Activated T-helper 2 cell treated with anti-CD3 and anti-CD28 coated beads, Interferon-gamma antibody, Interleukin-2, Interleukin-4, amounts not matched to agents 10 μg/mL and 5 μg/mL and 100 μg/mL, durations not matched to agents 14 hours and 24 hours and 36 hours (primary cell): ENCODE results near the gene SEMA3C. TPM values are rescaled to one million over a fixed set of nuclear protein-coding genes. Genes with fewer than 3 reads are reported as not detected.

Experiments
- DNase-seq: peaks from one replicate; pipeline ENCODE4 v3.0.0; 2021; ENCODE audit warnings: low spot score
- H3K27ac Mint-ChIP-seq: one replicate; pipeline ENCODE4 v1.8.0; 2021; ENCODE audit warnings: mixed read lengths
- H3K27me3 Mint-ChIP-seq: one replicate; pipeline ENCODE4 v1.8.0; 2021; ENCODE audit warnings: low read depth, mixed read lengths
- H3K36me3 Mint-ChIP-seq: one replicate; pipeline ENCODE4 v1.8.0; 2021; ENCODE audit warnings: low read depth, mixed read lengths
- H3K4me1 Mint-ChIP-seq: one replicate; pipeline ENCODE4 v1.8.0; 2021; ENCODE audit warnings: low read depth, mixed read lengths
- H3K4me3 Mint-ChIP-seq: one replicate; pipeline ENCODE4 v1.8.0; 2021; ENCODE audit warnings: low read depth, mild to moderate bottlenecking, moderate library complexity, mixed read lengths
- H3K9me3 Mint-ChIP-seq: one replicate; pipeline ENCODE4 v1.8.0; 2021; ENCODE audit warnings: mixed read lengths
- intact Hi-C: fragments of 100-400 bp; cut with micrococcal nuclease; formaldehyde crosslinking; loops from one replicate; pipeline ENCODE4 v1.15.1; 2023
- total RNA-seq: library from RNA; stranded (reverse); gene quantifications from 2 replicates; pipeline ENCODE4 v1.2.3, GENCODE V29; 2022

Gene SEMA3C
- total RNA-seq, result 0.16 TPM in 1 of 2 replicates, not detected in the other

DNA sequence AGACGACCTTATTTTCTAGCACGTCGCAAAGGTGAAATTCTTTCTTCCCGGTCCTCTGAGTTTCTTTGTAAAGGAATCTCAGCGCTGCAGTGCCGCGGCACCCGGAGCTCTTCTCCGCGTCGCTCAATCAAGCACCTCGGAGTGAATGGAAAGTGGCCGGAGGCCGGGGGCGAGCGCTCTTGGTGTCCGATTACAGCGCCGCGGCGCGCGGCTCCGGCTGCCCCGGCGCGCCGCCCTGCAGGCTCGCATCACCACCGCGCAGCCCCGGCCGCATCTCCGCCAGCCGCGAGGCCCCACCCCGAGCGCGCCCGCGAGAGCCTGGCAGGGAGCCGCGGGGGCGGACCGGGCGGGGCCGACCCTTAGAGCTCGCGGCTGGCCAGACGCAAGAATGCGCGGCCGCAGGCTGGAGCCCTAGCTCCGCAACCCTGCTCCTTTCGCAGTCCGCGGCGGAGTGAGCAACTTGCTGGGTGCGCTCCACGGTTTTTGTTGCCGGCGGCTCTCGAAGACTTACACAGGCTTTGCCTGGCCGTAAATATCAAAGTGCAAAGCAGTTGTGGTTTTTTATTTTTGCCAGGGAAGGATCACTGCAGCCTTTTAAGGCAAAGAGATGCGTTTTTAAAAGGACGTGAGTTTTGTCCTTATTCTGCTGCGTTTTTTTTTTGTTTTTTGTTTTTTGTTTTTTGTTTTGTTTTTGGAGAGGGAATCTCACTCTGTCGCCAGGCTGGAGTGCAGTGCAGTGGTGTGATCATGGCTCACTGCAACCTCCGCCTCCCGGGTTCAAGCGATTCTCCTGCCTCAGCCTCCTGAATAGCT lies at the start of gene SEMA3C:
Gene SEMA3C (minus strand): TSS at position 143 of the 813 bp plus-strand sequence. CDS start 2,270 bp downstream, outside the sequence.
- no peaks in the 10 kb centered on the region for H3K36me3 Mint-ChIP-seq
- no peak within 1 kb of the TSS for H3K27ac Mint-ChIP-seq
- peak within 1 kb of the TSS; percentile 30 for H3K4me3 Mint-ChIP-seq
- no peaks in the 10 kb centered on the region for H3K9me3 Mint-ChIP-seq
- H3K27me3 Mint-ChIP-seq, result peaks cover 43% of the 10 kb centered on the region
- intact Hi-C loops, result no loop called here
- no peak for DNase-seq
- H3K4me1 Mint-ChIP-seq, result peaks cover 11% of the 10 kb centered on the region

DNA sequence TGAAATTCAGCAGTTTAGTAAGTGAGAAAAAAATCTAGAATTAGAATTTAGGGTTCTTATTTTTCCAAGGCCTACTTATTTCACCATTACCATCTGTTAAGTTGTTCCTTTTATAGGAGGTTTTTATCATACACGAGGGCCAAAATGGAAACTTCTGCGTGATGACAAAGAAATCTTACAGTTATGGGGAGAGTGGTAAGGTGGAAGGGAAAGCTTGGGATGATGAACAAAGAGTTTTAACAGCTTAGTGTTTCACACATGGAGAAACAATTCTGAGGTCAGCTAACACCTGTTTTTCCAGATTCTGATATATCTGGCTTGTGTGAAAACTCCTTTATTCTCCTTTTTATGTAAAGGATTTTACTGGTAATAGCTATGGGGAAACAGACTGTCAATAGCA lies 49.8 kb upstream of the SEMA3C start:
- no peak overlapping the region for H3K4me3 Mint-ChIP-seq
- intact Hi-C loops, result no loop called here
- no peaks in the 10 kb centered on the region for H3K4me1 Mint-ChIP-seq
- no peak for DNase-seq
- H3K27me3 Mint-ChIP-seq, result no peaks in the 10 kb centered on the region
- H3K9me3 Mint-ChIP-seq, result no peaks in the 10 kb centered on the region
- no peak overlapping the region for H3K27ac Mint-ChIP-seq
- no peaks in the 10 kb centered on the region for H3K36me3 Mint-ChIP-seq

DNA sequence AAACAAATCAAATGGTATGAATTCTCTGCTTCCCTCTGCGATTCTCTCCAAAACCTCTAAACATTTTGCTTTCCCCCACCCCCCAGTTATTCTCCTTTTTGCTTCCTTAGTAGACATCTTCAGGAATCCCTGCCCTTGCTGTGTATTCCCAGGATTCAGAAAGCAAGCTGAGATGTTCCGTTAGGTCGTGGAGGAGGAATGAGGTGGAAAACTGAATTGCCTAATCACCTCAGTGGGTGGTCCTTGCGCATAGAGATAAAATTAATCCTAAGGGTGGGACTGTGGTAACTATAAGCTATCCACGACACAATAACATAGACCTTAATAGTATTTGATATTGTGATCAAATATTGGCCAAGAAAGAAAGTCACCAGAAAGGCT lies 49.1 kb upstream of the SEMA3C start:
- H3K4me1 Mint-ChIP-seq, result no peaks in the 10 kb centered on the region
- H3K36me3 Mint-ChIP-seq, result no peaks in the 10 kb centered on the region
- no peak overlapping the region for H3K27ac Mint-ChIP-seq
- no peaks in the 10 kb centered on the region for H3K27me3 Mint-ChIP-seq
- DNase-seq, result no peak
- no peaks in the 10 kb centered on the region for H3K9me3 Mint-ChIP-seq
- intact Hi-C loops, result no loop called here
- no peak overlapping the region for H3K4me3 Mint-ChIP-seq

DNA sequence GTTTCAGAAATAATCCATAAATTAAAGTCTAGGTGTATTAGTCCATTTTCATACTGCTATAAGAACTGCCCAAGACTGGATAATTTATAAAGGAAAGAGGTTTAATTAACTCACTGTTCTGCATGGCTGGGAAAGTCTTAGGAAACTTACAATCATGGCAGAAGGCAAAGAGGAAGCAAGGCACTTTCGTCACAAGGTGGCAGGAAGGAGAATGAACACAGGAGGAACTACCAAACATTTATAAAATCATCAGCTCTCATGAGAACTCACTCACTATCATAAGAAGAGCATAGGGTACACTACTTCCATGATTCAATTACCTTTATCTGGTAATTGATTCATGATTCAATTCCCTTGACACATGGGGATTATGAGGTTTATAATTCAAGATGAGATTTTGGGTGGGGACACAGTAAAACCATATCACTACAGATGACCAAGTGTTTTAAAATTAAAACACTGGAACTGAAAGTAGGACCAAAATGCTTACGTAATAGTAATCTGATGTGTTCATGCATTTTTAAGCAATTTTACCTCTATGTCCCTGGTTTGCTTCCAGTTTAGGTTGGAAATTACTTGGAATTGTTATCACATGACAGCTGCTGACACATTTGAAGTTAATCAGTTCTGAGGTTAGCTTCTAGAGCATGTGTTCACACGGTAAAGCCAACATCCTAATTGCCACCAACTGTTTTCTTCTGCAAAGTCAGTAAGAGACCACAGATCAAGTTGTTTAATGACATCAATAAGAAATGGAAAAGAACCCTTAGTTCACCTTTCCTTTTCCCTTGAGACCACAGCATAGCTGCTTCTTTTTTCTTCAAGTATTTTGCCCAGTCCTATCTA lies 48.4 kb upstream of the SEMA3C start:
- no peaks in the 10 kb centered on the region for H3K36me3 Mint-ChIP-seq
- no peaks in the 10 kb centered on the region for H3K9me3 Mint-ChIP-seq
- no peaks in the 10 kb centered on the region for H3K27me3 Mint-ChIP-seq
- intact Hi-C loops, result no loop called here
- H3K4me3 Mint-ChIP-seq, result no peak overlapping the region
- no peaks in the 10 kb centered on the region for H3K4me1 Mint-ChIP-seq
- no peak for DNase-seq
- H3K27ac Mint-ChIP-seq, result no peak overlapping the region

DNA sequence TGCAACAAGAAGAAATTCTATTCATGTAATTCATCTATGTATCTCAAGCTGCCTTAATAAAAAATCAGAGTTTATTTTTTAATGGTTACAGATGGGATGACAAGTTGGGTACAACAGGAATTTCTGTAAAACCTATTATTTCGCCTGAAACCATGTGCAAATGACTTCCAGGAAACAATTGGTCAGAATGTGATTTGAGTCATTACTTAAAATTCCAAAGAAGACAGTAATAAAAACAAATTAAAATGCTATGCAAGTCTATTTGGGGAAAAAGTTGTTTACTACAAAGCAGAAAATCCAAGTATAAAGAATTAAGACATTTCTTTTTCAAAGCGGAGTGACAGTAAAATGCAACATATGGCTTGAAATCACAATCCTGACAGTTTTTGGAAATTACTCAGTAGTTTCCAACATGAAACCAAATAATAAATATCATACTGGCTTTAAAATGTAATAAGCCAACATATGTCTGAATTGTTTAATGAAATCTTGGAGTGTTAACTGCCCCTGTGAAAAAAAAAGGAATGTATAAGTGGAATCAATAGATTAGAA lies 41.5 kb upstream of the SEMA3C start:
- Mint-ChIP-seq H3K27ac (no peak overlapping the region), H3K4me3 (no peak overlapping the region), H3K27me3 (no peaks in the 10 kb centered on the region), H3K9me3 (peaks cover 4% of the 10 kb centered on the region), H3K36me3 (no peaks in the 10 kb centered on the region), H3K4me1 (no peaks in the 10 kb centered on the region)
- no peak for DNase-seq
- intact Hi-C loops, result no loop called here

DNA sequence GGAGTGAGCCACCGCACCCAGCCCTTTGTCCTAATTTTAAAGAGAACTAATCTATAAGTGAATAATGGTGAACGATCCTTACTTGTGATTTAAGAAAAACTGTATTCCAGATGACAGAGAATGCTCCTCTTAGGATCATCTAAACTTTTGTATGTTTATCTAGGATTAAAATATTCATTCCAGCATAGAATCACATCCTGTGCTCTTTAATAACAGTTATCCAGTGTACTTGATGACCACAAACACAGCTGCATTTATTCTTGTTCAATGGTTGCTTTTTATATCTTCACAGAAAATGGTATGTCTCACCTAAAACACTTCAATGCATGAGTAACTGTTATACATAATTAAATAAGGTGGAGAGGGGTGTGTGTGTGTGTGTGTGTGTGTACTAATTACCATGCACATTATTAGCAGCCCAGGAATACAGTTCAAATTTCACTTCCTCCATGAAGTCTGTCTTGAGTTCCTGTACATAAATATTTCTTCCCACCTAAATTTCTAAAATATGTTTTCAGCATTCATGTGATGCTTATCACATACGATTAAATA lies 38.5 kb upstream of the SEMA3C start:
- Mint-ChIP-seq H3K4me3 (no peak overlapping the region), H3K27me3 (no peaks in the 10 kb centered on the region), H3K9me3 (peaks cover 4% of the 10 kb centered on the region), H3K27ac (no peak overlapping the region), H3K36me3 (no peaks in the 10 kb centered on the region), H3K4me1 (no peaks in the 10 kb centered on the region)
- no peak for DNase-seq
- intact Hi-C loops, result no loop called here

DNA sequence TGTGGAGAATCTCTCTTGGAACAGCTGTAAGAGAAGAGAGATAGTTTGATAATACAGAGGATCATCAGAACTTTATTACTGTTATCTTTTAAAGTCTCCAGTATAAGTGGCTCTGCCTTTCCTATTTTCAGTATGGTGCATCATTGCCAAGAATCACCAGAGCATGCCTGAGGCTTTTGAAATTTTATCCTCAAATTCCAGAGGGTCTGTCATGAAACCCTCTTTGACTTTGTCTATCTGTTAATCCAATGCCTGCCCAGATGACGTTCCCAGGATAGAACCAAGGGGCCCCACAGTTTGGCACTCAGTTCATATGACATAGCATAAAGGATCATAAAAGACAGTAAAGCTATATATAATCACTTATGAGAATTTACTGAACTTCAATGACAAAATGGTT lies 35.3 kb upstream of the SEMA3C start:
- H3K27me3 Mint-ChIP-seq, result no peaks in the 10 kb centered on the region
- no peaks in the 10 kb centered on the region for H3K36me3 Mint-ChIP-seq
- no peak overlapping the region for H3K4me3 Mint-ChIP-seq
- intact Hi-C loops, result no loop called here
- H3K27ac Mint-ChIP-seq, result no peak overlapping the region
- H3K4me1 Mint-ChIP-seq, result no peaks in the 10 kb centered on the region
- H3K9me3 Mint-ChIP-seq, result peaks cover 4% of the 10 kb centered on the region
- no peak for DNase-seq

DNA sequence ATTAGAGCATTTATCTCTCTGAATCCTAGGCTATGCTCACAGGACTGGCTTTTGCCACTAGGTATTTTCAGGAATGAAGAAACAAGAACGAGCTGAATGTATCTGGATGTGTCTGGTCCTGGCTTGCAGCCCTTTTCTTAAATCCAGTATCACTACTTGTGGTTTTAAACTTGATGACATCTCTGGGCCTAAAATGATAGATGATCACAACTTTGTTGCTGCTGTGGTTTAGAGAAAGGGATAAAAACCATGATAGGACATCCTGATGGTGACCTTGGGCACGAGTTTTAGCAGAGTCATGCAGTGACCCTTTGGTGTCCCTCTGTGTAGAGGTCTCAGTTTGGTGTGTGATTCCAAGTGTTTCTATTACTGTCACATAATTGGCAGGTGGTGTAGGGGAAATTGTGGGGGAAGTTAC lies 31.7 kb upstream of the SEMA3C start:
- Mint-ChIP-seq H3K27ac (no peak overlapping the region), H3K4me3 (no peak overlapping the region), H3K27me3 (no peaks in the 10 kb centered on the region), H3K36me3 (no peaks in the 10 kb centered on the region), H3K9me3 (no peaks in the 10 kb centered on the region), H3K4me1 (no peaks in the 10 kb centered on the region)
- no peak for DNase-seq
- intact Hi-C loops, result no loop called here

DNA sequence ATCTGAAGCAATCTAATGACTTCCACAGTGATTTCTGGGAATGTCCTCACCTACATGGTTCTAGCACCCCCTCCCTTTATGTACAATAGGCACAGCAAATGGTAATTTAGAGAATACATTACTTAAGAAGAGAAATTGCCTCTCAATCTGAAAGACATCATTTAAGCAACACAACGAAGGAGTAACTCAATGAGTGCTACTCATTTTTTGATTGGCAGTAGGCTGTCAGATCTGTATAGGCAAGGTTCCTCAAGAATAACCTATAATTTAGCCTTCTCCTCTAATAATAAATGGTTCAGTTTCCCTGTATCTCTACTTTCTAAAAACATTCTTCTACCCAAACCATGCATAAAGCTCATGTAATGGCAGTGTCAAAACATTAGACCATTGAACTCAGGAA lies 30.6 kb upstream of the SEMA3C start:
- Mint-ChIP-seq H3K27me3 (no peaks in the 10 kb centered on the region), H3K4me3 (no peak overlapping the region), H3K27ac (no peak overlapping the region), H3K9me3 (no peaks in the 10 kb centered on the region), H3K36me3 (no peaks in the 10 kb centered on the region), H3K4me1 (no peaks in the 10 kb centered on the region)
- no peak for DNase-seq
- intact Hi-C loops, result no loop called here

DNA sequence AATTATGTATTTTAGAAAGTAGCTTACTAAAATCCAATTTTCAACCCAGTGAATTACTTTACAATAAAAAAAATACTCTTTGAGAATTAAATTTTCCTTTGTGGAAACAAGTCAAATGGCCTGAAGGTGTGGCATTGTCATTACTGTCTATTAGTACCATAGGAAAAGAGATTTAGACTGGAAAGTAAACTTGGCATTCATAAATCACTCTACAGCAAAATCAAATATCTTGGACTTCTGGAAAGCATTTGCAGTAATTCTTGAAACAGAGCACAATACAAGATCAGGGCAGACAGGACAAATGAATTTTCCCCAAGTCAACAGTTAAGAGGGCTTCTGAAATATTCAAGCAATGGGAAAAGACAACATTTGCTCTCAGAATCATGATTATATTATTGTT lies 28.0 kb upstream of the SEMA3C start:
- Mint-ChIP-seq H3K4me1 (no peaks in the 10 kb centered on the region), H3K36me3 (no peaks in the 10 kb centered on the region), H3K27me3 (no peaks in the 10 kb centered on the region), H3K4me3 (no peak overlapping the region), H3K9me3 (no peaks in the 10 kb centered on the region), H3K27ac (no peak overlapping the region)
- intact Hi-C loops, result no loop called here
- DNase-seq, result no peak

DNA sequence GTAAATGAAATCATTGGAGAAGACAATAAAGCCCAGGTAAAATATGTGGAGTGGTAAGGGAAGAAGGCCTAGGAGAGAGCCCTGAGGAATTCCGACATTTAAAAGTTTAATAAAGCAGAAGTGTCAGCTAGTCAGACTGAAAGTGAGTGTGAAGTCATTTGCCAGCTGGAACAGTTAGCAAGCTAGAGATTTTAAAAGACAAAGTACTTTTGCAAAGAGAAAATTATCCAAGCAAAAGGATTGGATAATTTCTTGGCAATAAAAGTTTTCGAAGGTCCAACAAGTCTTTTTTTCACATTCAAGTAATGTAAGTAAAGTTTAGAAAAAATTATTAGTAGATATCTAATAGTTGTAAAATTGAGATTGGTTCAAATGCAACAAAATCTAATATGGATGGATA lies 27.1 kb upstream of the SEMA3C start:
- DNase-seq, result no peak
- H3K36me3 Mint-ChIP-seq, result no peaks in the 10 kb centered on the region
- H3K9me3 Mint-ChIP-seq, result no peaks in the 10 kb centered on the region
- no peaks in the 10 kb centered on the region for H3K27me3 Mint-ChIP-seq
- intact Hi-C loops, result no loop called here
- H3K4me1 Mint-ChIP-seq, result no peaks in the 10 kb centered on the region
- H3K4me3 Mint-ChIP-seq, result no peak overlapping the region
- H3K27ac Mint-ChIP-seq, result no peak overlapping the region

DNA sequence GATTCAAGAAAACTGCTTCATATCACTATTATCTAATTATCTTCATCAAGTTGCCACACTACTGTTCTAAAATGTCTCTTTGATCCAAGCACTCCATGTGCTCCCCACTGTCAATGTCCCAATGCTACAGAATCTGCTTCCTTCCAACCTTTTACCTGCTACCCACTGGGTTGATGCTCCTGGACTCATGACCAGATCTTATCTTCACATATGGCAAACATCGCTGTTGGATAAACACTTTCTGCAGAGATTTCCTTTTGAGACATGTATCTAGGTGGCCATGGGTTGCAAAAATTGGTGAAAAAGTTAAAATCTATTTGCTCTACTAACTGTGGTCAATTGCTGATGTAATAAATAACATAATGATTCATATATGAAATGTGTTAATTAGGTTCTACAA lies 24.5 kb upstream of the SEMA3C start:
- DNase-seq, result no peak
- Mint-ChIP-seq H3K27me3 (no peaks in the 10 kb centered on the region), H3K9me3 (no peaks in the 10 kb centered on the region), H3K4me3 (no peak overlapping the region), H3K4me1 (no peaks in the 10 kb centered on the region), H3K36me3 (no peaks in the 10 kb centered on the region), H3K27ac (no peak overlapping the region)
- intact Hi-C loops, result no loop called here
